SH-SY5Y (cell line): ENCODE data around the gene RGS7.
A peak's percentile ranks its signal among the peaks of the same experiment; 100 is the strongest.

ENCODE experiments used
- GATA2 ChIP-seq: IDR thresholded peaks from 2 replicates; pipeline ENCODE4 v1.6.1; 2011; ENCODE audit warnings: mild to moderate bottlenecking, low read depth, low read length
- GATA3 ChIP-seq: IDR thresholded peaks from 2 replicates; pipeline ENCODE4 v1.6.1; 2011; ENCODE audit warnings: low read depth, mild to moderate bottlenecking, low read length, moderate library complexity

Gene RGS7

DNA sequence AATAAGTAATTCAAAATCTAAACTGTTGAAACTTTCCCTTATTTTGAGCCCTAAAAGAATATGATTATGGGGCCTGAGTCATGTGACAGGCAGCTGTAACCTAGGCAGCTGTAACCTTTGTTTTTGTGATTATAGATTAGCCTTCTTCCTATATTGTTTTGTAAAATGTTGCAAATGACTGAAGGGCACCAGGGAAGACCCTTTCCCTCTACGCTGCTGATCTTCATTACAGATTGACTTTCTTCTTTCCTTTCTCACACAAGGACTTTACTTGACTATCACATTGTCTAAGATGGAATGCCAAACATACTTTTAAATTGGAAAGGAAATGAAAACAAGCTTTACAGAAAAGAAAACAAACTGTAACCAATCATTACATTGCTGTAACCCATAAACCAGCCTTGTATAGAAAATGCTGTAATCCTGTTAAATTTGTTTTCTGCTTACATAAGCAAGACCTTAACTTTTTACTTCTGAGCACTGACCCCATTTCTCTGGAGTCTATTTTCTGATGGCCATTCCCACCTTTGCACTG is 242.2 kb downstream of the RGS7 start:
- TF ChIP-seq GATA3: no peak
- no peak for TF ChIP-seq GATA2

DNA sequence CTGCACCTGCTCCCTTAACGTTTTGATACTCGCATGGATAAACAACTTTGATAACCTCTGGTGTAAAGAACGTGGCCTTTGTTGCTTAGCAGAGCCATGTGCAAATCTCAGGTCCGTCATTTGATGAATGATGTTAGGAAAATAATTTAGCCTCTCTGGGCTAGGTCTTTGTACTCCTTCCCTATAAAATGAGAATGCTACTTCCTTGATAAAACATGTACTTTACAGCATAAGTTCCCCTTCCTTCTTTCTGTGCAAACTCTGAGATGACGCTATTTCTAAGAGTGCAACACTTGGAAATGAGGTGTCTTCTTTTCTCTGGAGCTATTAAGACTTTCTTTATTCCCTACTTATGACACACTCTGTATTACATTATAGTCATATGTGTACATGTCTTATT is 243.4 kb downstream of the RGS7 start:
- TF ChIP-seq GATA3 (no peak), GATA2 (no peak)

DNA sequence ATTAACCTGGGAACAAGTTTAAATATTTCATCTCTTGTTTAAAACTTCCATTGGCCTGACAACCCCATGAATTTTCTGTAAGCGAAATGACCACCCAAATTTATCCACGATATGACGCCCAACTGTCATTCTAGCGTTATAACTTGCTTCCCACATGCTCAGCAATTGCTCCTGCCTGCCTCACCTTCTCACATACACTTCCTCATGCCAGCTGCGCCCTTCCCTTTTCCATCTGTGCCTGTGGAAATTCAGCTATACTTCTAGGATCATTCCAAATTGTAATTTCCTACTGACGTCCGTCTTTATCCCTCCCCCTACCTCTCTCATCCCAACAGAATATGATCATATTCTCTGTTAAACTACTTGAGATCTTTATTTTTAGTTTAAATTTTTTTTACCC is 248.0 kb downstream of the RGS7 start:
- no peak for TF ChIP-seq GATA2
- TF ChIP-seq GATA3: no peak

DNA sequence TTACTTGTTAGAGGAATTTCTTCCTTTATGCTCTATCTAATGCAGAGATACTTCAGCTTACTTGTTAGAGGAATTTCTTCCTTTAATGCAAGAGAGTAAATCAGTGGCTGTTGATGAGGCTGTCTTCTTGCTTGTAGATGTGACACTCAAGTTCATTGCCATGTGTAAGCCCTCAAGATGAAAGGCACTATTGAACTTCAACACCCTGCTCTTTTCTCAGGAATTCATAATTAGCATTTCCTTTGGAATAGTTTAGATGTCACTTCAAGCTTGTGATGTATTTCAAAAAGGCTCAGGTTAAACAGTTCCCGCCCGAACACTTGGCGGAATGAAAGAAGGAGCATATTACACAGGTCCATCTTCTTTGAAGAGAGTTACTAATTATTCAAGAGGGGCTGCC is 251.9 kb downstream of the RGS7 start:
- TF ChIP-seq GATA3 (no peak), GATA2 (no peak)

DNA sequence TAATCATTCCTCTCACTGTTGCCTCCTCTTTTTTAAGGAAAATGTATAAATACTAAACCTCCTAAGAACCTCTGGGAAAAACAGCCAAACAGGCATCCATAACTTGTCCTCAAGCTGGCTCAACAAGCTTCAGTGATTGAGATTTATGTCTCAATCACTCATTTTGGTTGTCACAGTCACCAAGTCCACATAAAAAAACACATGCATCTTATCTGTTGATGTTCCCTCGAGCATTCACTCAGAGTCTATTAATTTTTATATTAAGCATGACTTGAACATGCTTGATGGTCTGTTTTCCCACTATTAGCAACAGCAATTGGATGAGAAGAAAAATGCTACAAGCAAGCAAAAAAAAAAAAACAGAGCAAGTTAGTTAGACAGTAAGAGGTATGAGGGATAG is 254.3 kb downstream of the RGS7 start:
- TF ChIP-seq GATA3: no peak
- 0 out of 2 replicates have a peak, but pooled peaks have one; percentile 33 for TF ChIP-seq GATA2

DNA sequence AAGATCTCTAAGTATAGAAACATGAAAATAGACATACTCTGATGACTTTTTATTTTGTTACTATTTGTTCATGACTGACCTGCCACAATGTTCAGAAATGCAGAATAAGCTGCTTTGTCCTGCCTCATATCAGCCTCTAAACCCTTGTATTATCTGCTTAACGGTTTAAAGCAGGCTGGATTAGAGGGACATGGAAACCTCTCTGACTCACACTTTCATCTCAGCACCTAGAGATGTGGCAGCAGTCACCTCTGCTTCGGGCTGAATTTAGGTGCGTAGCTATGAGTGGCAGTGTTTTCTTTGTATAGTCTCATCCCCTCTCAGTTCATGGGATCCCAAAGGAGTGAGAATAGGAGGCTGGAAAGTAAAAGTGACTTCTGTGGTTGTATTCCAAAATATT is 255.4 kb downstream of the RGS7 start:
- TF ChIP-seq GATA2 (no peak), GATA3 (no peak)

DNA sequence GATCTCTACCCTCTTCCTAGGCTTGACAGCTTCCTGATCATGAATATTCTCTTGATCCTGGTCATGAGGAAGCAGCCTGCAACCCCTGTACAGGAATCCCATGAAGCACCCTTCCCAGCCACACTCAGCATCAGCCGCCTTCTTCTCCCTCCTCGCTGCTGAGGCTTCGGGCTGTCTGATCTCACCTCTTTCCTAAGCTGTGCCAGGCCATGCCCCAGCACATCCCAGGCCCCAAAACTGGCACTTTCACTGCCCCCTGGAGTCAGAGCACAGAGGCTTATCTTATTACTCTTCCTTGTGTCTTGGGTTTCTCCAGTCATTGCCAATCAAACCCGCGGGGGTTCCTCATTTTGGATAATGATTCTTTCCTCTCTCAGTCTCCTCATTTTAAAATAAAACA is 259.5 kb downstream of the RGS7 start:
- TF ChIP-seq GATA3 (no peak), GATA2 (no peak)

DNA sequence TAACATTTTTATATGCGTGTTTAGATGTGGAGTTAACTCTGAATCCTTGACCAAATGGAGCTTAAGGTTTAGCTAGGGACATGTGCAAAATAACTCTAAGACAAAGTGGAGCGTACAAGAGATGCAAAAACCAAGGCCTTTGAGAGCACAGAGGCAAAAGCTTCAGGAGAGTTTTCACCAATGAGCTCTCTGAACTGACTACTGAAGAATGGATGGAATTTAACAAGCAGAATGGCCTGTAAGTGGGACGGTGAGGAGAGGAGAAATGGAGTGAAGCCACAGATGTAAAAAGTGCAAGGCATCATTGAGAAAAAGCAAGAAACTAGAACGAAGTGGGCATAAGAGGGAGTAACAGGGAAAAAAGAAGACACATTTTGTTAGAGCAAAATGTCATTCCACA is 260.0 kb downstream of the RGS7 start:
- TF ChIP-seq GATA2: no peak
- TF ChIP-seq GATA3: no peak

DNA sequence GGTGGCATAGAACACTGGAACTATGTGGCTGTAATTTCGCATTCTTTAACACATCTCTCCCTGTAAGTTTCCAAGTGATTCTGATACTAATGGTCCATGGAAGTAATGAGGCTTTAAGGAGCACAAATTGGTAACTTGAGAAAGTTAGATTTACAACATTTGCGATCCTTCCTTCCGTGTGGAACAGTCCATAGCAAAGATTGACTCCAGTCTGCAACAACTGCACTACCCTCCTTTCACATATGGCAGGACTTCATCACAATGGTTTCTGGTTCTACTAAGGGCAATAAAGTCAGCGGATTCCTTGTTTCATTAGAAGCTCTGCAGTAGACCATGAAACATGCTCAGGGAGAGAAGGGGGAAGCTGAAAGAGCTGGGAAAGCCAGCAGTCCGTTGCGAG is 261.2 kb downstream of the RGS7 start:
- TF ChIP-seq GATA2: no peak
- TF ChIP-seq GATA3: no peak

DNA sequence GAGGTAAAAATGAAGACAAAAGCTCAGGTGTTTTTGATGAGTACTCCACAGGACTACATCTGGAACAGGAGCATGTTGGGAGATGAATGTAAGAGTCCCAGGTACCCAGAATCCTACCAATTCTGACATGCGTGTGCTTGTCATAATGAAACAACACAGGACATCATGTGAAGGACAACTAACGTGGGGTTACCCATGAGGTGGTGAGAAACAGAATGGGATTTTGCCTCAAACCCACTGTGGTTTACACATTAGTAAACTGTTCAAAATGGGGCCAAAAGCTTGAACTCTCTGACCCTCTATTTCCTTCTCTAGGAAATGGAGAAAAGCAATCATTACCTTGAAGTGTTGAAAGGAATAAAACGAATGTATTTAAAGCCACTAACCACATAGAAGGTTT is 266.2 kb downstream of the RGS7 start:
- TF ChIP-seq GATA2 (no peak), GATA3 (no peak)

DNA sequence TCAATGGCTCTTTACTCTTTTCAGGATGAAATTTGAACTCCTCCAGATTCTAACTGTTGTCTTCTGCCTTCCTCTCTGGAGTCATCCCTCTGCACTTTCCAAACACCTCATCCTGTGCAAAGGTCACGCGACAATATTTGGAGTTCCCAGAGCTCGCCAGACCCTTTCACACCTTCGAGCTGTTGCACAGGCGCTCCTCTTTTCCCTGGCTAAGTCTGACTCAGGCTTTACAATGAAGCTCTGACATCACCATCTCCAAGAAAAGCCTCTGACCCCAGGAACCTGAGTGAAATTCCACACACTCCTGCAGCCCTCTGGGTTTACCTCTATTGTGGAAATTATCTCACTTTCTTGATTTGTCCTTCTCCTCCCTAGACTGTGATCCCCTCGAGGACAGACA is 270.3 kb downstream of the RGS7 start:
- no peak for TF ChIP-seq GATA3
- no peak for TF ChIP-seq GATA2

DNA sequence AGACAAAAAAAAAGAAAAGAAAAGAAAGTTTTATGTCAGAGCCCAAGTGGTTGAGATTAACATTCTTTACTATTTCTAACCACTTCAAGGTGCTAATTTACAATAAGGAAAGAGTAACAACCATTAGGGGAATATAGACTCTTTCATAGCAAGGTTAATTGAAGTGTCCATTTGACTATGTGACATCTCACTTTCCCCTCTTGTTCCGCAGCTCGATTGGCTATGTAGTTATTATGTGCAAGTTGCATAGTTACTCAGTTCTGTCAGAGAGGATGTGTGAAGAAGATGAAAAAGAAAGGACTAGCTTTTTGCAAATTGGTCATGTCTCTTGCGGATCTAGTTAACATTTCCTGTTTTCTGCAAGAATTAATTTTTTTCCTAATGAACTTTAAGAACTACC is 273.7 kb downstream of the RGS7 start:
- TF ChIP-seq GATA3: no peak
- TF ChIP-seq GATA2: no peak

DNA sequence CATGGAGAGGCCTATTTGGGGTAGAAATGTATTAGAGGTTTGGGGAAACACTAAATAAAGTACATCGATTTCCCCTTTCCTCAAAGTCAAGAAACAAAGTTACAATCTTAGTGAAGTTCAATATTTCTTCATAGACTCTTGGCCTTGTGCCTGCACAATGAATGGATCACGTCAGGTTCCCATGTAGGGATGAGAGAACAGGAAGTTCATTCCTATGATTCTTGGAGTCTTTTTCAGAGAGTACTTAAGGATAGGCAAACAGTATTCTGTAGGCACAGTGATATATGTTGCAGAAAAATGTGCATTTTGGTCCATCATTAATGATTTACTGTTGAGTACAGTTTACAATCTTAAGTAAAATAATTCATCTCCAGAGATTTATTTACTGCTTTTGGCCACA is 275.5 kb downstream of the RGS7 start:
- TF ChIP-seq GATA2: no peak
- no peak for TF ChIP-seq GATA3

DNA sequence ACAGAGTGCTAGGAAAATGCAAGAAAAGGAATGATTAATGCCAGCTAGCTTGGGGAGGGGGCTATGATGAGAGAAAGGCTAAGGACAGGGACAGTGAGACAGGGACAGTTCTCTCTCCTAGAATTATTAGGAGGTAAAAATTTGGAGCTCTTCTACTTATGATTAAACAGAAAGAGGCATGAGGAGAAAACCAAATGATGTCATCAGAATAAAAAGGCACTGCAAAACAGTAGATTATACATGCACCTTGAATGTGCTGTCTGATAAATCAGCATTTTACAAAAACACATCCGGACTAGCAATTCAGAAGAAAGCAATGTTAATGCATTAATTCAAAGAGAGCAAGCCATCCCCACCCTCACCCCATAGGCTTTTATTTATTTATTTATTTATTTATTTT is 277.5 kb downstream of the RGS7 start:
- TF ChIP-seq GATA3 (no peak), GATA2 (no peak)

DNA sequence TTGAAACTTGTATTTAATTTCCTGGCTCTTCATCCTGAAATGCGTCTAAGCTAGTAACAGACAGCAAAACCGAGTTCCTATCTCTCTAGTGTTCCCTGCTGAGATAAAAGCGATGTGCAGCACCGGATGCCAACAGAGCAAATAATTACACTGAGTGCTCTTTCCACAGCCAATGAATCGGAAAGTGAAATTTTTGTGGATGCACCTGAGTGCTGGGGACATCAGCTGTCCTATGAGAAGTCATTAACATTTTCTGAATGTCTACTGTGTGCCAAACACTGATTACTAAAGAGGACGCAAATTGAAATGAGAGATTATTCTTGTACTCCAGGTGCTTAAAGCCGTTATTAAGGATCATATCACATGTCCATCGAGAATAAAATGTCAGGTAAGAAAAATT is 278.0 kb downstream of the RGS7 start:
- TF ChIP-seq GATA3: no peak
- no peak for TF ChIP-seq GATA2

DNA sequence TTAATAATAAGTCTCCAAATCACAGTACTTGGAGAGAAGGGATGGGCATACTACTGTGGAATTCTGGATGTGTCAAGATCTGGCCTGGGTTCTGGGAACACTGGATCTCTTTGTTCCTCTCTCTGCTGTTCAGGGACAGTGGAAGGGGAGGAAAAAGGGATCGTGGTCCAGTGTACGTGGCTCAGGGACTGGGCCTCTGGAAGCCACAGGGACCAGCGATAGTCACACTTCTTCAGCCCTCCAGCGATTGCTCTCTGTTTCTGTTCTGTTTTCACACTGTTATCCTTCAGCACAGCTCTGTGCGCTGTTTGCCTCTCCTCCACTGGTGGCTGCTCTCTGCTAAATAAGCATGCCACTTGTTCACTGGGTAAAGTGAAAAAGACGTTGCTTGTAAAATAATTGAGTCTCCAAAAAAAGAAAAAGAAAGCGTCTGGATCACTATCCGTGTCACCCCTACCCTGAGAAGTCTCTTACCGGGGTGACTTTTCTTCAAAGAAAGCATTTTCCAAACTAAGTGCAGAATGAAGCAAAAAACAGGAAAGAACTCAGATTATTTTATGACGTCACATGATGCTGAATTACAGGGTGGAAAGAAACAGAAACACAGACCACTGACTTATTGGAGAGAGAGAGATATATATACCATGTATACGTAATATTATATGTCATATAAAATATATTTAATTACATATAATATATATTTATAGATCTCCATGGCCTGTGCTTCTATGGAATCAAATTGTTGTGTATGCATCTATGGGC is 279.4 kb downstream of the RGS7 start:
- TF ChIP-seq GATA3 (no peak), GATA2 (no peak)

DNA sequence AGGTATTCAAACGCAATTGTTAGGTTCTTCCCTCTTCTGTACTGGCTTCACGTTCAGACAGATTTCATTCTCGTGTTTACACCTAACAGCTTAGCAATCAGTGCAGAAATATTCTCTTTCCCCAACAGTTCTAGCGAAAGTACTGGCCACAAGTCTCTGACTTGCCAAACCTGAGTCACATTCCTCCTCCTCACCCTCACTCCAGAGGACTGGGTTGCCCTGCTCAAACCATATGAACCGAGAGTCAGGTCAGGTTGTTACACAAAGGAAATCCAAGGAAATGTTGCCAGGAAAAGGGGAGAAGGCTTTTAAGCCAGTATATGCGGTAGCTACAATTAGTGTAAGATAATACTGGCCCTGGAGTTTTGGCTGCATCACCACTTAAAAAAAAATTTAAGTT is 282.5 kb downstream of the RGS7 start:
- TF ChIP-seq GATA3: no peak
- no peak for TF ChIP-seq GATA2
